A549 (cell line): Measurements from ENCODE around the gene HNF4A. TPM values are rescaled to one million over a fixed set of nuclear protein-coding genes. Genes with fewer than 3 reads are reported as not detected.

Experiments used
- ATAC-seq, 2 experiments: fragments of 200-7000 bp in 1 of 2; fragments of >200 bp in 1 of 2; cut with Nextera tagmentation in 1 of 2; cut with Tn5 transposase in 1 of 2; 3 replicates each; pipeline versions ENCODE4 v1.8.0 to v1.9.1; 2018 to 2020; ENCODE audit warnings: mild to moderate bottlenecking in 1 of 2, moderate library complexity in 1 of 2
- CTCF ChIA-PET: fragments of 300-600 bp; sonication (Branson Sonifier 250); formaldehyde crosslinking; extraction: SDS; loops from one replicate; lab custom pipeline; 2021; ENCODE audit warnings: antibody characterized with exemption, inconsistent platforms; lab: Yijun Ruan, JAX
- POLR2A ChIA-PET: fragments of 350-600 bp; formaldehyde crosslinking; extraction: SDS; loops from one replicate; lab custom pipeline; 2021; ENCODE audit warnings: antibody characterized with exemption, inconsistent platforms; lab: Yijun Ruan, JAX
- DNase-seq, 2 experiments: peaks; one replicate each; pipeline versions ENCODE4 v3.0.0 to v3.0.0-alpha.2; 2011 to 2016; ENCODE audit warnings: low read depth in 1 of 2, low spot score in 1 of 2
- FAIRE-seq: peaks from 2 replicates; lab custom pipeline; 2011; peaks lifted over from hg19 to GRCh38; lab: Jason Lieb, UNC
- H3K27ac ChIP-seq, 2 experiments: fragments of >200 bp; sonication (Bioruptor Twin); formaldehyde crosslinking; 3 replicates each; pipeline ENCODE4 v1.5.1; 2016 to 2017
- H3K4me1 ChIP-seq: fragments of >200 bp; sonication (Bioruptor Twin); formaldehyde crosslinking; 3 replicates; pipeline ENCODE4 v1.6.1; 2016
- H3K4me2 ChIP-seq: fragments of >200 bp; sonication (Bioruptor Twin); formaldehyde crosslinking; 3 replicates; pipeline ENCODE4 v1.6.1; 2016
- H3K4me3 ChIP-seq: fragments of >200 bp; sonication (Bioruptor Twin); formaldehyde crosslinking; 3 replicates; pipeline ENCODE4 v1.5.1; 2016
- H3K9me3 ChIP-seq: fragments of >200 bp; sonication (Bioruptor Twin); formaldehyde crosslinking; 3 replicates; pipeline ENCODE4 v1.6.1; 2016
- BHLHE40 ChIP-seq: IDR thresholded peaks from 2 replicates; pipeline ENCODE4 v1.6.1; 2012; ENCODE audit warnings: low read depth, low read length, inconsistent platforms
- EHMT2 ChIP-seq: fragments of 200-600 bp; sonication (generic); IDR thresholded peaks from 2 replicates; pipeline ENCODE4 v1.6.1; 2016; ENCODE audit warnings: antibody characterized with exemption, low read depth, mild to moderate bottlenecking, moderate library complexity
- GATA3 ChIP-seq: IDR thresholded peaks from 2 replicates; pipeline ENCODE4 v1.6.1; 2012; ENCODE audit warnings: borderline replicate concordance
- KDM1A ChIP-seq: fragments of 200-600 bp; sonication (generic); IDR thresholded peaks from 2 replicates; pipeline ENCODE4 v1.6.1; 2016; ENCODE audit warnings: low read depth, mild to moderate bottlenecking
- MAZ ChIP-seq: fragments of 150-350 bp; IDR thresholded peaks from 2 replicates; pipeline ENCODE4 v1.6.1; 2014; ENCODE audit warnings: antibody characterized with exemption, low read depth, low read length, borderline replicate concordance
- NFE2L2 ChIP-seq: fragments of 150-350 bp; conservative IDR thresholded peaks from 2 replicates; pipeline ENCODE4 v1.6.1; 2014; ENCODE audit warnings: low read length
- POLR2A ChIP-seq: IDR thresholded peaks from 2 replicates; pipeline ENCODE4 v1.6.1; 2012; ENCODE audit warnings: mild to moderate bottlenecking, low read length
- RNF2 ChIP-seq: fragments of 200-600 bp; sonication (generic); IDR thresholded peaks from 2 replicates; pipeline ENCODE4 v1.6.1; 2016; ENCODE audit warnings: low read depth, mild to moderate bottlenecking, antibody characterized with exemption, moderate library complexity, borderline replicate concordance
- SMC3 ChIP-seq: fragments of >200 bp; sonication (Bioruptor Twin); formaldehyde crosslinking; IDR thresholded peaks from 3 replicates; pipeline ENCODE4 v1.6.1; 2018; ENCODE audit warnings: inconsistent platforms
- ZNF302 ChIP-seq: fragments of 250-450 bp; sonication (Bioruptor Pico); IDR thresholded peaks from 2 replicates; pipeline ENCODE4 v1.9.0; 2021; ENCODE audit warnings: inconsistent platforms, mild to moderate bottlenecking, moderate library complexity
- WGBS: methylation state at CpG from one replicate; pipeline ENCODE4 v1.1.6; 2017; ENCODE audit errors: missing lambda C conversion rate; 5-methylcytosine and 5-hydroxymethylcytosine counted together
- polyA plus RNA-seq, 4 experiments: library from polyadenylated mRNA; depleted of rRNA in 3 of 4; stranded (reverse); fragments of >200 nt; fragmentation: RNase III in 1 of 4; extraction: RNeasy Plus Mini Kit Qiagen cat#74134 plus additional on column Dnase treatment in 1 of 4; gene quantifications; 2 replicates in 3 of 4; 3 replicates in 1 of 4; pipeline ENCODE4 v1.2.3, GENCODE V29; 2011 to 2017
- TF ChIP-seq, protein P1 (sequence below): fragments of 200-600 bp; sonication (generic); IDR thresholded peaks from 2 replicates; pipeline ENCODE4 v1.6.1; 2016; ENCODE audit warnings: antibody characterized with exemption, mild to moderate bottlenecking, moderate library complexity
- TF ChIP-seq, protein P2 (sequence below): fragments of >200 bp; sonication (Bioruptor Twin); formaldehyde crosslinking; IDR thresholded peaks from 2 replicates; pipeline ENCODE4 v1.6.1; 2016
- TF ChIP-seq, protein P3 (sequence below): fragments of 250-450 bp; sonication (Bioruptor Pico); IDR thresholded peaks from 2 replicates; pipeline ENCODE4 v1.5.0; 2020; ENCODE audit warnings: low read depth, mild to moderate bottlenecking, moderate library complexity
- TF ChIP-seq, protein P4 (sequence below): fragments of 450-650 bp; IDR thresholded peaks from 2 replicates; pipeline ENCODE4 v1.6.1; 2014; ENCODE audit warnings: antibody characterized with exemption

HNF4A gene
- polyA plus RNA-seq, 2 of the 4 experiments (the other 2 are of a cell fraction): 20.0 to 26.2 TPM

DNA sequence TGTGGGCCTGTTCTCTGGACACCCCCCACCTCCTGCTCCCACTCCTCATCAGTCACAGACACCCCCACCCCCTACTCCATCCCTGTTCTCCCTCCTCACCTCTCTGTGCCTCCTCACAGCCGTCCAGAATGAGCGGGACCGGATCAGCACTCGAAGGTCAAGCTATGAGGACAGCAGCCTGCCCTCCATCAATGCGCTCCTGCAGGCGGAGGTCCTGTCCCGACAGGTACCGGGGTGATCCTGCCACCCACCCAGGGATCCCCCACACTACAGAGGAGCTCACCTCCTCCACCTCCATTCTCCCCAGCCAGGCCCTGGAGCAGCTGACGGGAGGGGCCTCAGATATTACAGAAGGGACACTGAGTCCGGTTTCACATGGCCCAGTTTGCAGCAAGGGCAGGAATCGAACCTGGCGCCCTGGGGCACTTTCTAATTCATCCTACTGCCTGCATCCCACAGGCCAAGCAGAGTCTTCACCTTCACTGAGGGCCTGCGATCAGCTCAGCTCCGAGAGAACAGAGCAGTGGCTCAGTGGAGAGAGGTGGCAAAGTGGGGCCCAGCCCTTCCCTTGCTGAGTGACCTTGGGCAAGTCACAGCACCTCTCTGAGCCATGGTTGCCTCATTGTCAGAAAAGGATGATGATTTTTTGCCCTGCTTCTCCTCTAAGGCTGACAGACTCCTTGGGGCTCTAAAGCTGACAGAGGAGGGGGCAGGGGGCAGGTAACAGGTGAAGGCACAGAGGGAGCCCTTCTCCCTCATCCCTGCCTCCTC, 58.3 kb downstream of the HNF4A start:
- CTCF ChIA-PET: interaction anchor here (0.6 to 1.6 kb wide), 9 partner anchors 8 to 494 kb away, joined by 3 to 6 read pairs (median 3); partner anchors contain the start of gene FITM2
- H3K9me3 ChIP-seq: no peaks in the 10 kb centered on the region
- POLR2A ChIA-PET: no interaction called here
- H3K4me2 ChIP-seq: no peak overlapping the region
- no peak overlapping the region for H3K4me3 ChIP-seq
- no peak for FAIRE-seq
- H3K4me1 ChIP-seq: peaks cover under 1% of the 10 kb centered on the region; the same call in 1 of the 3 replicates
- 89% methylated on average over 14 of the region's 14 CpGs for WGBS
- TF ChIP-seq, protein P1, sequence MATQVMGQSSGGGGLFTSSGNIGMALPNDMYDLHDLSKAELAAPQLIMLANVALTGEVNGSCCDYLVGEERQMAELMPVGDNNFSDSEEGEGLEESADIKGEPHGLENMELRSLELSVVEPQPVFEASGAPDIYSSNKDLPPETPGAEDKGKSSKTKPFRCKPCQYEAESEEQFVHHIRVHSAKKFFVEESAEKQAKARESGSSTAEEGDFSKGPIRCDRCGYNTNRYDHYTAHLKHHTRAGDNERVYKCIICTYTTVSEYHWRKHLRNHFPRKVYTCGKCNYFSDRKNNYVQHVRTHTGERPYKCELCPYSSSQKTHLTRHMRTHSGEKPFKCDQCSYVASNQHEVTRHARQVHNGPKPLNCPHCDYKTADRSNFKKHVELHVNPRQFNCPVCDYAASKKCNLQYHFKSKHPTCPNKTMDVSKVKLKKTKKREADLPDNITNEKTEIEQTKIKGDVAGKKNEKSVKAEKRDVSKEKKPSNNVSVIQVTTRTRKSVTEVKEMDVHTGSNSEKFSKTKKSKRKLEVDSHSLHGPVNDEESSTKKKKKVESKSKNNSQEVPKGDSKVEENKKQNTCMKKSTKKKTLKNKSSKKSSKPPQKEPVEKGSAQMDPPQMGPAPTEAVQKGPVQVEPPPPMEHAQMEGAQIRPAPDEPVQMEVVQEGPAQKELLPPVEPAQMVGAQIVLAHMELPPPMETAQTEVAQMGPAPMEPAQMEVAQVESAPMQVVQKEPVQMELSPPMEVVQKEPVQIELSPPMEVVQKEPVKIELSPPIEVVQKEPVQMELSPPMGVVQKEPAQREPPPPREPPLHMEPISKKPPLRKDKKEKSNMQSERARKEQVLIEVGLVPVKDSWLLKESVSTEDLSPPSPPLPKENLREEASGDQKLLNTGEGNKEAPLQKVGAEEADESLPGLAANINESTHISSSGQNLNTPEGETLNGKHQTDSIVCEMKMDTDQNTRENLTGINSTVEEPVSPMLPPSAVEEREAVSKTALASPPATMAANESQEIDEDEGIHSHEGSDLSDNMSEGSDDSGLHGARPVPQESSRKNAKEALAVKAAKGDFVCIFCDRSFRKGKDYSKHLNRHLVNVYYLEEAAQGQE: no peak
- no peak for TF ChIP-seq EHMT2
- TF ChIP-seq NFE2L2: no peak
- TF ChIP-seq KDM1A: no peak
- TF ChIP-seq GATA3: no peak
- TF ChIP-seq, all 56 proteins: peak for 0
- H3K27ac ChIP-seq: no peak overlapping the region
- DNase-seq (no peak), ATAC-seq (no peak)

DNA sequence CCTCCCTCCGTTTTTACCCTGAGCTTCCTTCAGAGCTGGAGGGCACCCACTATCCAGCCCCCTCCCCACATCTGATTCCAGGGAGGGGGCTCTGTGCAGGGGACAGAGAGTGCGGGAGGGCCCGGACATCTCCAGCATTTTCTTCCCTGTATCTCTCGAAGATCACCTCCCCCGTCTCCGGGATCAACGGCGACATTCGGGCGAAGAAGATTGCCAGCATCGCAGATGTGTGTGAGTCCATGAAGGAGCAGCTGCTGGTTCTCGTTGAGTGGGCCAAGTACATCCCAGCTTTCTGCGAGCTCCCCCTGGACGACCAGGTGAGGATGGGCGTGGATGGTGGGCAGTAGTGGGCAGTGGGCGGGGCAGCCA, 58.8 kb downstream of the HNF4A start:
- Histone ChIP-seq H3K4me2 (no peak overlapping the region), H3K4me1 (no peaks in the 10 kb centered on the region; the same call in 2 of the 3 replicates), H3K4me3 (no peak overlapping the region), H3K27ac (no peak overlapping the region), H3K9me3 (no peaks in the 10 kb centered on the region)
- no peak for FAIRE-seq
- TF ChIP-seq, protein P2, sequence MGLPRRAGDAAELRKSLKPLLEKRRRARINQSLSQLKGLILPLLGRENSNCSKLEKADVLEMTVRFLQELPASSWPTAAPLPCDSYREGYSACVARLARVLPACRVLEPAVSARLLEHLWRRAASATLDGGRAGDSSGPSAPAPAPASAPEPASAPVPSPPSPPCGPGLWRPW: no peak
- TF ChIP-seq, protein P3, sequence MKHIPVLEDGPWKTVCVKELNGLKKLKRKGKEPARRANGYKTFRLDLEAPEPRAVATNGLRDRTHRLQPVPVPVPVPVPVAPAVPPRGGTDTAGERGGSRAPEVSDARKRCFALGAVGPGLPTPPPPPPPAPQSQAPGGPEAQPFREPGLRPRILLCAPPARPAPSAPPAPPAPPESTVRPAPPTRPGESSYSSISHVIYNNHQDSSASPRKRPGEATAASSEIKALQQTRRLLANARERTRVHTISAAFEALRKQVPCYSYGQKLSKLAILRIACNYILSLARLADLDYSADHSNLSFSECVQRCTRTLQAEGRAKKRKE (CRISPR knock-in tag): no peak
- WGBS: 90% methylated on average over 16 of the region's 16 CpGs
- ChIA-PET POLR2A (no interaction called here), CTCF (interaction anchor here (0.6 to 1.8 kb wide), 10 partner anchors 9 to 493 kb away, joined by 3 to 6 read pairs (median 3); partner anchors contain the start of gene FITM2)
- ATAC-seq: no peak
- no peak for DNase-seq

DNA sequence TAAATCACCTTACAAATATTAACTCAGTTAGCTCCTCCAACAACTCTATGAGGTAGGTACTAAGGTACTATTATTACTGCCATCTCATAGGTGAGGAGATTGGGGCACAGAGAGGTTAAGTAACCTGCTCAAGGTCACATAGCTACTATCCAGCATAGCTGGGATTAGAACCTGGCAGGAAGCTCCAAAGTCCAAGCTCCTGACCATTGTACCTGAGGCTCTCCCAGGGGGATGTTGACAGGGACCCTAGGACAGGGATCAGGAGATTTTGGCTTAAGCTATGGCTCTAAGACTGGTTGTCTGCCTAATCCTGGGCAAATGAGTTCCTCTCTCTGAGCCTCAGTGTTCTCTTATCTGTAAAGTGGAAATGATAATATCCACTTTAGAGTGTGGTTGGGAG, 59.3 kb downstream of the HNF4A start:
- no peaks in the 10 kb centered on the region for H3K9me3 ChIP-seq
- H3K4me1 ChIP-seq: no peaks in the 10 kb centered on the region; the same call in 2 of the 3 replicates
- ATAC-seq (no peak), FAIRE-seq (no peak), DNase-seq (no peak)
- ChIA-PET POLR2A (no interaction called here), CTCF (interaction anchor here (0.6 to 1.8 kb wide), 11 partner anchors 9 to 493 kb away, joined by 3 to 6 read pairs (median 3); partner anchors contain the start of gene FITM2)
- H3K4me2 ChIP-seq: no peak overlapping the region
- H3K4me3 ChIP-seq: no peak overlapping the region
- no peak for TF ChIP-seq RNF2
- no peak for TF ChIP-seq MAZ
- no peak for TF ChIP-seq BHLHE40
- no peak for TF ChIP-seq SMC3
- no peak for TF ChIP-seq ZNF302
- TF ChIP-seq, protein P4, sequence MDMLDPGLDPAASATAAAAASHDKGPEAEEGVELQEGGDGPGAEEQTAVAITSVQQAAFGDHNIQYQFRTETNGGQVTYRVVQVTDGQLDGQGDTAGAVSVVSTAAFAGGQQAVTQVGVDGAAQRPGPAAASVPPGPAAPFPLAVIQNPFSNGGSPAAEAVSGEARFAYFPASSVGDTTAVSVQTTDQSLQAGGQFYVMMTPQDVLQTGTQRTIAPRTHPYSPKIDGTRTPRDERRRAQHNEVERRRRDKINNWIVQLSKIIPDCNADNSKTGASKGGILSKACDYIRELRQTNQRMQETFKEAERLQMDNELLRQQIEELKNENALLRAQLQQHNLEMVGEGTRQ: no peak
- no peak for TF ChIP-seq POLR2A
- no peak overlapping the region for H3K27ac ChIP-seq
